Gastrocnemius medialis (tissue), 4 donors: ENCODE results near the gene RNASEH2A. TPM values are rescaled to one million over a fixed set of nuclear protein-coding genes. Genes with fewer than 3 reads are reported as not detected.

Source experiments
- ATAC-seq, 2 donors: fragments of 150-250 bp; one replicate each; pipeline ENCODE4 v1.9.1; 2016
- DNase-seq, 2 donors: peaks; one replicate each; pipeline ENCODE4 v3.0.0-alpha.2; 2019
- H3K27ac ChIP-seq, 4 donors: fragments of 200-600 bp; sonication (generic); 1 replicate in 1 of 4; 2 replicates in 3 of 4; pipeline ENCODE4 v1.5.1; 2016 to 2018; ENCODE audit warnings: mild to moderate bottlenecking in 2 of 4, moderate library complexity in 1 of 4
- H3K27me3 ChIP-seq, 3 donors: fragments of 200-600 bp; sonication (generic) in 2 of 3; 1 replicate in 1 of 3; 2 replicates in 2 of 3; pipeline versions ENCODE4 v1.5.1 to v1.6.0; 2016 to 2019; ENCODE audit warnings: mild to moderate bottlenecking in 1 of 3, moderate library complexity in 1 of 3
- H3K36me3 ChIP-seq, 2 donors: fragments of 200-600 bp; sonication (generic) in 1 of 2; one replicate each; pipeline ENCODE4 v1.5.1; 2017 to 2018
- H3K4me1 ChIP-seq, 2 donors: fragments of 200-600 bp; sonication (generic) in 1 of 2; one replicate each; pipeline ENCODE4 v1.5.1; 2016 to 2017; ENCODE audit warnings: mild to moderate bottlenecking in 2 of 2
- H3K4me3 ChIP-seq, 4 donors: fragments of 200-600 bp; sonication (generic) in 3 of 4; 1 replicate in 1 of 4; 2 replicates in 3 of 4; pipeline ENCODE4 v1.5.1; 2016 to 2019; ENCODE audit warnings: mild to moderate bottlenecking in 2 of 4
- H3K9me3 ChIP-seq, 3 donors: fragments of 200-600 bp; sonication (generic) in 2 of 3; 1 replicate in 1 of 3; 2 replicates in 2 of 3; pipeline ENCODE4 v1.5.1; 2016 to 2019
- CTCF ChIP-seq, 5 experiments: fragments of 450-650 bp in 3 of 5; fragments of 200-600 bp in 2 of 5; sonication (generic) in 2 of 5; IDR thresholded peaks in 4 of 5; conservative IDR thresholded peaks in 1 of 5; 1 replicate in 4 of 5; 2 replicates in 1 of 5; pipeline ENCODE4 v1.5.1; 2016 to 2019; ENCODE audit warnings: antibody characterized with exemption in 5 of 5, mild to moderate bottlenecking in 3 of 5, moderate library complexity in 3 of 5
- POLR2A ChIP-seq, 2 donors: fragments of 450-650 bp; IDR thresholded peaks; one replicate each; pipeline ENCODE4 v1.6.1; 2017; ENCODE audit warnings: antibody characterized with exemption in 2 of 2, mild to moderate bottlenecking in 2 of 2, moderate library complexity in 2 of 2
- in situ Hi-C, 4 donors: fragments of 200-750 bp; cut with MboI; loops; one replicate each; pipeline versions ENCODE4 v1.15.0 to v1.8.0; 2017; ENCODE audit warnings: low sequenced_read_pairs in 4 of 4
- intact Hi-C: fragments of 100-400 bp; cut with DNase I; formaldehyde crosslinking; loops from one replicate; pipeline ENCODE4 v1.15.1; 2023; ENCODE audit warnings: low total_unique reads
- total RNA-seq, 4 donors: library from RNA; depleted of rRNA; stranded (reverse); fragments of >200 nt; gene quantifications; one replicate each; pipeline versions ENCODE4 v1.1.0 to v1.2.3, GENCODE V29; 2016

Gene RNASEH2A
- total RNA-seq, 4 donors from 2014 or later: 1.0 to 3.9 (median 2.4) TPM

- peaks cover 91 to 96% (median 92%) of the 10 kb centered on the region in 3 donors for H3K27me3 ChIP-seq
- no peak within 1 kb of the TSS for H3K27ac ChIP-seq
- no peaks in the 10 kb centered on the region for H3K36me3 ChIP-seq
- H3K9me3 ChIP-seq: no peaks in the 10 kb centered on the region
- peaks cover 6 to 9% of the 10 kb centered on the region in 2 donors for H3K4me1 ChIP-seq
- DNase-seq: no peak
- H3K4me3 ChIP-seq: peak within 1 kb of the TSS in 3 of 4 donors; percentile 22 to 38 (median 36)
- intact Hi-C loops (no loop called here), in situ Hi-C loops (no loop called here)
- TF ChIP-seq CTCF (IDR thresholded peaks at IDR 0.05 in 4 of 5, conservative IDR thresholded peaks at IDR 0.05 in 1 of 5): peak in 4 of 5 experiments; percentile 12 to 51 (median 42)
- TF ChIP-seq POLR2A (IDR thresholded peaks at IDR 0.05): no peak
- ATAC-seq: peak in 1 of 2 donors; percentile 51
Measured at GRCh38 chr19:12838182-12838885, 31.9 kb downstream of the RNASEH2A start, which contains the start of gene MAST1. Gene MAST1 (plus strand): TSS chr19:12838515. CDS start chr19:12838573, 58 bp downstream.

- H3K4me1 ChIP-seq: peaks cover 5 to 6% of the 10 kb centered on the region in 2 donors
- no peaks in the 10 kb centered on the region for H3K36me3 ChIP-seq
- no peak overlapping the region for H3K27ac ChIP-seq
- intact Hi-C loops (no loop called here), in situ Hi-C loops (no loop called here)
- no peaks in the 10 kb centered on the region for H3K9me3 ChIP-seq
- DNase-seq: no peak
- peaks cover 89 to 97% (median 92%) of the 10 kb centered on the region in 3 donors for H3K27me3 ChIP-seq
- peak overlapping the region in 1 of 4 donors; percentile 38 for H3K4me3 ChIP-seq
- no peak for ATAC-seq
- TF ChIP-seq CTCF (IDR thresholded peaks at IDR 0.05 in 4 of 5, conservative IDR thresholded peaks at IDR 0.05 in 1 of 5): no peak
- no peak for TF ChIP-seq POLR2A (IDR thresholded peaks at IDR 0.05)
Measured at GRCh38 chr19:12838886-12839756, 32.7 kb downstream of the RNASEH2A start.

GRCh38 chr19:12840091-12841079 lies 34.0 kb downstream of the RNASEH2A start:
- in situ Hi-C loops: loop anchor here in 2 of 4 donors (10.0 kb wide), 1 partner anchor 76 kb away; no protein-coding TSS in a partner anchor
- H3K27me3 ChIP-seq: peaks cover 80 to 90% (median 82%) of the 10 kb centered on the region in 3 donors
- H3K4me1 ChIP-seq: peaks cover 4 to 6% of the 10 kb centered on the region in 2 donors

More at GRCh38 chr19:12840091-12841079, 34.0 kb downstream of the RNASEH2A start:
- H3K36me3 ChIP-seq: no peaks in the 10 kb centered on the region
- H3K4me3 ChIP-seq: peak overlapping the region in 3 of 4 donors; percentile 21 to 36 (median 21)
- H3K27ac ChIP-seq: no peak overlapping the region
- no peaks in the 10 kb centered on the region for H3K9me3 ChIP-seq
- TF ChIP-seq CTCF (IDR thresholded peaks at IDR 0.05 in 4 of 5, conservative IDR thresholded peaks at IDR 0.05 in 1 of 5) (no peak), POLR2A (IDR thresholded peaks at IDR 0.05) (no peak)
- intact Hi-C loops: no loop called here
- DNase-seq (peak; percentile 15 to 52), ATAC-seq (peak; percentile 47 to 83)
